Middle frontal gyrus (tissue), 1 donor: ENCODE data around the gene VTI1A.
"Not testable (repeated sequence)": the region's sequence is repeated elsewhere in the genome, so short reads cannot be mapped to it uniquely, and the experiment has no call there.

Experiments used
- DNase-seq: peaks from one replicate; pipeline ENCODE4 v3.0.0-alpha.2; 2015; ENCODE audit warnings: low spot score; ENCODE audit errors: extremely low spot score

Gene VTI1A

GRCh38 chr10:112454910-112455779 is 8.1 kb downstream of the VTI1A start:
- no peak for DNase-seq

- no peak for DNase-seq
Measured at GRCh38 chr10:112456533-112456932, 9.5 kb downstream of the VTI1A start.

DNA sequence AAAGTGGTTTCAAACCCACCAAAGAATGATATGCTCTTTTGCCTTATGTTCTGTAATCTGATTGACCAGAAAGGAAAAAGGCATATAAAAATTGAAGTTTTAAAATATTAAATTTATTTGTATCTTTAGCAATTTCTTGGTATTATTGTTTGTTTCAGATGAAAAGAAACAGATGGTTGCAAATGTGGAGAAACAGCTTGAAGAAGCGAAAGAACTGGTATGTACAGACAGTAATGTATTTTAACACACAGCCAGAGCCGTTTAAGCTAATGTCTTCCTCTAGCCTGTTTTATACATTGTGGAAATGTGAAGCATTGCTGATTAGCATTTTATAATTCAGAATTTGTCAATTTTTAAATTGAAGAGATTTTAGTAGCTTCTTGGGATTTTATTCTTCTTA is 13.4 kb downstream of the VTI1A start:
- no peak for DNase-seq

GRCh38 chr10:112461029-112461887 is 14.2 kb downstream of the VTI1A start:
- DNase-seq = no peak

GRCh38 chr10:112464074-112464473 is 17.1 kb downstream of the VTI1A start:
- not testable (repeated sequence) for DNase-seq

- no peak for DNase-seq
Measured at GRCh38 chr10:112465299-112465883, 18.4 kb downstream of the VTI1A start.

GRCh38 chr10:112466802-112467201 is 19.8 kb downstream of the VTI1A start:
- DNase-seq = no peak

GRCh38 chr10:112467541-112468075 is 20.6 kb downstream of the VTI1A start:
- no peak for DNase-seq

DNA sequence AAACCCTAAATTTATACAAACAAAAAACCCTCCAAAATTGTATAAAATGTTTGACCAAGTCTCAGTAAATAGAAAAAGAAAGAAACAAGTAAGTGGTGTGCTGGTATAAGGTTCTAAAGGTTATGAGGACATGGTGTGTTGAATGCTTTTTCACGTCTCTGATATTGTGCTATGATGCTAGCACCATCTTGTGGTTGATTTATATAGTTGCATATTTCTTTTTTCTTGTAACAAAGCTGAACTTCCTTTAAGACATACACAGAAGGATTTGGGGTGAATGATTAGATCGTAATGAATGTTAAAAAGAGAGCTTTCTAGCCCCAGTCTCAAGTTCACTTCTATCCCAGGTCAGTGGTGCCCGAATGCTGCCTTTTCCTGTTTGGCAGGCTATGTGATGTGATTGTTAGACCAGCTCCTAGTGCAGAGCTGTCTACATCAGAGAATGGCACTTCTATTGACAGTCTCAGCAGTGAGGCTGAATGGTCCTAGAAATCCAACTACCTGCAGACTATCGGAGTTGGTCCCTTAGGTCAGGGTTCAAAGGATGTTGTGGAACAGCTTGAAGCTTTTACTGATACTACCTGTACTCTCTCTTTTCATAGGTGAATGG is 25.0 kb downstream of the VTI1A start:
- no peak for DNase-seq

- DNase-seq = peak; percentile 27
Measured at GRCh38 chr10:112475575-112476218, 28.7 kb downstream of the VTI1A start.

DNA sequence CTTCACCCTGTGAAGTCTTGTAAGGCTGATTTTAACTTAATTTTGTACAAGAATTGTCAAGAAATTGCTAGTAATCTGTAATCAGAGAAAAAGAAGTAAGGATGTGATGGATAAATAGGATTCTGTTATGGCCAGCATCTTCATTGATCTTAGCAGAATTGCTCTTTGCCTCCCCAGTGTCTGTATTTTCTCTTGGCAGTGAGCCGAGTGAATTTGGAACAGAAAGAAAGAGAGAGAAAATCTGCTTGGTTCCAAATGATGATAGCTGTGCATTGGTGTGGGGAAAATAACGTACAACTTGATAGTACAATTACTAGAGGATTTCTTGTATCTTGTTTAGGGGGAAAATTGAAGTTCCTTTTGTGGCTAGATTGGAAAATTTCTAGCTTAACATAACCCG is 34.6 kb downstream of the VTI1A start:
- DNase-seq = no peak

- no peak for DNase-seq
Measured at GRCh38 chr10:112484399-112484798, 37.4 kb downstream of the VTI1A start.

- DNase-seq = no peak
Measured at GRCh38 chr10:112487964-112488363, 40.9 kb downstream of the VTI1A start.

DNA sequence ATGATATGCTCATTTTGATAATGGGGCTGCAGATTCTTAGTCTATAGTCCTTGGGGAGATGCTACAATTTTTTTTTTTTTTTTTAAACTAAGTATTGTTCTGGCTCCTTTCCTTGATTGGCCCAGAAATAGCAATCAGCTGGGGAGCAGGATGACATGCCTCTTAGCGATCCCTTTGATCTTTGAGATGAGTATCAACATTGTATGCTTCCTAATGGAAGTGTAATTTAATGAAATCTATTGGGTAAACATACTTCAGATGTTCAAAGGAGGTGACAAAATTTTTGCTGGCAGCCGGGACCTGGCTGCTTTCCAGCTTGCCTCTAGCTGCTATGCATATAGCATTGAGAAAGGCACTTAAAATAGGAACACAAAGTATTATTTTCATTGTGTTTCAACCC is 43.5 kb downstream of the VTI1A start:
- no peak for DNase-seq

GRCh38 chr10:112491144-112491543 is 44.1 kb downstream of the VTI1A start:
- no peak for DNase-seq

- DNase-seq = no peak
Measured at GRCh38 chr10:112492736-112493135, 45.7 kb downstream of the VTI1A start.

- no peak for DNase-seq
Measured at GRCh38 chr10:112497347-112497950, 50.4 kb downstream of the VTI1A start.

GRCh38 chr10:112498806-112499205 is 51.8 kb downstream of the VTI1A start:
- DNase-seq = no peak

GRCh38 chr10:112499985-112500384 is 53.0 kb downstream of the VTI1A start:
- not testable (repeated sequence) for DNase-seq

GRCh38 chr10:112502536-112502935 is 55.5 kb downstream of the VTI1A start:
- no peak for DNase-seq
